Activated CD8-positive, alpha-beta memory T cell treated with anti-CD3 and anti-CD28 coated beads, Interleukin-2, amount 50 U/mL, for 4 hours (primary cell): ENCODE results near the gene AP2M1.
A peak's percentile ranks its signal among the peaks of the same experiment; 100 is the strongest.

Experiments
- DNase-seq: peaks from one replicate; pipeline ENCODE4 v3.0.0-alpha.2; 2020

The AP2M1 gene

GRCh38 chr3:184183679-184184078, 9.0 kb downstream of the AP2M1 start:
- DNase-seq: no peak

GRCh38 chr3:184184546-184185230, 10.0 kb downstream of the AP2M1 start:
- no peak for DNase-seq

GRCh38 chr3:184185461-184186183, 11.0 kb downstream of the AP2M1 start:
- peak; percentile 99 for DNase-seq

DNA sequence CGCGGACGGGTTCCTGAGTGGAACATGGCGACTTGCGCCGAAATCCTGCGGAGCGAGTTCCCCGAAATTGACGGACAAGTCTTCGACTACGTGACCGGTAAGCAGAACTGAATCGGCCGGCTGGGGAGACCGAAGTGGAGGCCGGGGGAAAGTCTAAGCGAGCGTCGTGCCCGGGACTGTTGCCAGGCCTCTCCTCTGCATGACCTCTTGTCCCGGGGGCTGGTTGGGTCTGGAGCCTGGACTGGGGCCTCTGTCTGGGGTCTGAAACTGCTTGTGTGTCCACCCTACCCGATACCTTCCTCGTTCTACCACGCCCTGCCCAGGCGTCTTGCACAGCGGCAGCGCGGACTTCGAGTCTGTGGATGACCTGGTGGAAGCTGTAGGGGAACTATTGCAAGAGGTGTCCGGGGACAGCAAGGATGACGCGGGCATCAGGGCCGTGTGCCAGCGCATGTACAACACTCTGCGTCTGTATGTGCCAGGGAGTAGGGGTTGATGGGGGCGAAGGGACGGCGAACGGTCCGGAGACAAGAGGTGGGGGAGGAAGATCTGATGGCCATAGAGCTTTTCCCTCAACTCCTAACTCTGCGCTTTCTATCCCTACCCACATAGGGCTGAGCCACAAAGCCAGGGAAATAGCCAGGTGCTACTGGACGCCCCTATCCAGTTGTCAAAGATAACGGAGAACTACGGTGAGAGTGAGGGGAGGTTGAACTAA, 11.7 kb downstream of the AP2M1 start, which contains the start of gene ABCF3:
Gene ABCF3, plus strand, starts transcription at position 16 of the 718 bp plus-strand sequence. Its CDS starts 9 bp downstream, at position 25.
- no peak for DNase-seq

DNA sequence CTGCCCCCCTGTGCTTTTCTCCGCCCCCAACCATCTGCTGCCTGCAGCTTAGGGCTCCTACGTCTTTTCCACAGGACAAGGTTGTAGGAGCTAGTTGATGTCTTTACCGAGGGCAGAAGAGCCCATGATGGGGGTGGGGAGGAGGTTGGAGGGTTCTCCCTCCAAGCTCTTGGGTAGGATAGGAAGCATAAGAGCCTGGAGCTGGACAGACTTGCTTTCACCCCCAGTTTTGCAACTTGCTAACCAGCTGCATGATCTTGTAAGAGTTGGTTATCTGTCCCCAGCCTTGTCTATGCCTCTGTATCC, 12.2 kb downstream of the AP2M1 start:
- no peak for DNase-seq

DNA sequence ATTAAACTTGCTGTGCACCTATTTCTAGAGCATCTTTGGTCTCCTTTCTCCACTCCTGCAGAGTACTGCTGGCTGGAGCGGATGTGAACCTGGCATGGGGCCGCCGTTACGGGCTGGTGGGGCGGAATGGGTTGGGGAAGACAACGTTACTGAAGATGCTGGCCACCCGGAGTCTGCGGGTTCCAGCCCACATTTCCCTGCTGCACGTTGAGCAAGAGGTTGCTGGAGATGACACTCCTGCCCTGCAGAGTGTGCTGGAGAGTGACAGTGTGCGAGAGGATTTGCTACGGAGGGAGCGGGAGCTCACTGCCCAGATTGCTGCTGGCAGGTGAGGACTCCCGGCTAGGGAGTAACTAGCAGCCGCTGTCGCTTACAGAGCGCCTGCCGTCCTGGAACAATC, 13.4 kb downstream of the AP2M1 start:
- DNase-seq: no peak

- no peak for DNase-seq
Measured at GRCh38 chr3:184189421-184189820, 14.8 kb downstream of the AP2M1 start.

GRCh38 chr3:184192889-184193288, 18.2 kb downstream of the AP2M1 start:
- DNase-seq: no peak

GRCh38 chr3:184193991-184194539, 19.4 kb downstream of the AP2M1 start:
- DNase-seq: no peak

GRCh38 chr3:184196536-184196935, 21.9 kb downstream of the AP2M1 start:
- no peak for DNase-seq

GRCh38 chr3:184198509-184198908, 23.9 kb downstream of the AP2M1 start:
- DNase-seq: no peak

DNA sequence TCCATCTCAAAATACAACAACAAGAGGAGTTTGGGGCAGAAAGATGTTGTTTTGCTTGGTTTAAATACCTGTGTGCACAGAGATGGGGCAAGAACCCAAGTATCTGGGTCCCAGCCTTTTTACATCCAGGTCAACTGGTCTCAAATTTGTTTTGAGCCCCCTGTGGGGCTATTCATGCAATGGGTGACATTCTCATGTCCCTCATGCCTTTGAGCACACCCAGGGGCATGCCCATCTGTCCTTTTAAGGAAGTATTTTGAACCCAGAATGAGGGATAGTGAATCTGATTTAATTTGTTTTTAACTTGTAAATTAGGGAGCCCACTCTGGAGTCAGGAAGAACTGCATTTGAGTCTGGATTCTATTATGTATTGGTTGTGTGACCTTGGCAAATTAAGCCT, 26.2 kb downstream of the AP2M1 start:
- no peak for DNase-seq

DNA sequence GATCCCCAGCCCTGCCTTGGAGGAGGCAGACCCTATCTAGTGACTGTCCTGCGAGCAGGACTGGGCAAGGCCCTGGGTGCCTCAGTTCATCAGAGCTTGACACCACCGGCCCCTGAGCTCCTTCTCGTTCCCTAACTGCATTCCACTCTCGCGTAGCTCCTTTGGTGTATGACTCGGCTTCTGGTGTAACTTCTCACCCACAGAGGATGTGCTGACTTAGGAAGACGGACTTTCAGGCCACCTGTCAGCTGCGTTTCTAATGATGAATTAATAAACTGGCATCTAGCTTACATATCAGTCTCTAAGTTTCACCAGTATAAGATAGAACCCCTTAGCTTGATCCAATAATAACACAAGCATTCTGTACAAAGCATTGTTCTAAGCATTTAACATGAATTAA, 28.9 kb downstream of the AP2M1 start:
- DNase-seq: no peak

DNA sequence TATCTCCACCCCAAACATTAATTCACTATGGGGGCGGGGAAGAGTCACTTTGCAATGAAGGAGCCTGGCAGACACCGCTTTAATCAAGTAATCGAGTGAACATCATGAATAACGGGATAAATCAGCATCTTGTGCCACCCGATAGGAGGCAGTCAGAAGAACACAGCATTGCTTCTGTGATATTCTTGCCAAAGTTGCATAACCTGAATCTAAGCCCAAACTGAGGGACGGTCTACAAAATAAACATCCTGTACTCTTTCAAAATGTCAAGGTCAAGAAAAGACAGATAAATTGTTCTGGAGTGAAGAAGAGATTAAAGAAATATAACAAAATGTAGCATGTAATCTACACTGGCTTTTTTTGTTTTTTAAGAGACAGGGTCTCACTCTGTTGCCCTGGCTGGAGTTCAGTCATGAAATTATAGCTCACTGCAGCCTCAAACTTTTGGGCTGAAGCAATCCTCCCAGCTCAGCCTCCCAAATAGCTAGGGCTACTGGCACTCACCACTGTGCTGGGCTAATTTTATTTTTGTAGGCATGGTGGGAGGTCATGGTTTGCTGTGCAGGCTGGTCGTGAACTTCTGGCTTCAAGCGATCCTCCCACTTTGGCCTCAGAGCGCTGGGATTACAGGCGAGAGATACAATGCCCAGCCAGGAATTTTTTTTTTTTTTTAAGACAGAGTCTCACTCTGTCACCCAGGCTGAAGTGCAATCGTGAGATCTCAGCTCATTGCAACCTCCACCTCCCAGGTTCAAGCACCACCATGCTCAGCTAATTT, 34.7 kb downstream of the AP2M1 start:
- DNase-seq: no peak

GRCh38 chr3:184211297-184211696, 36.6 kb downstream of the AP2M1 start:
- DNase-seq: no peak

- no peak for DNase-seq
Measured at GRCh38 chr3:184211718-184212117, 37.1 kb downstream of the AP2M1 start.

GRCh38 chr3:184218814-184219213, 44.2 kb downstream of the AP2M1 start:
- no peak for DNase-seq

GRCh38 chr3:184222521-184222920, 47.9 kb downstream of the AP2M1 start:
- no peak for DNase-seq

DNA sequence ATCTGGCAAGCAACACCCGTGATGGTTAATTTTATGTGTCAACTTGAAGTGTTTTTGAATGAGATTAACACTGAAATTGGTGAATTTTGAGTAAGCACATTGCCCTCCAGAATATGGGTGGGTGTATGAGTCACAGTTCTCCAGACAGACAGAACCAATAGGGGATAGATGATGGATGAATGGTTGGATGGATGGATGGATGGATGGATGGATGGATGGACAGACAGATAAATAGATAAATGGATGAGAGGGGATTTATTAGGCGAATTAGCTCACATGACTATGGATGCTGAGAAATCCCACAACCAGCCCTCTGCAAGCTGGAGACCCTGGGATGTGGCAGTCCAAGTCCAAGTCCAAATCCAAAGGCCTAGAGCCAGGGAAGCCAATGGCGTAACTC, 49.3 kb downstream of the AP2M1 start:
- no peak for DNase-seq

DNA sequence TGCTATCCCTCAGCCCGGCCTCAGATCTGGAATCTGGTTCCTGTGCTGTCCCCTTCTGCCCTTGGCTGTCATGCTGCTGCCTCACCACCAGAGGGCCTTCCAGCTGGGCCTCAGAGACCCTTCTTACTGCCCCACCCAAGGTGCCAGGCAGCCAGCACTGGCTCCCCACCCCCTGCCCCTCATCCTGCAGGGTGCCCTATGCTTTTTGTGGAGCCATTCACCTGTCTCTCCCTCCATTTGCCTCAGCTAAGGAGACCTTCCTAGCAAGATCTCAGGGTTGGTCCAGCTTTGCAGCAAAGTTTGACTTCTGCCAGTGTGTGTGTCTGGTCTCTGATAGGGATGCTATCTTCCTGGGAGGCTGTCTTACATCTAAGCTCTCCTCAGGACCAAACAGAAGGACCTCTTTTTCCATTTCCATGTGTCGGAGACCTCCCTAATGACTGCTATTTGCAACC, 52.9 kb downstream of the AP2M1 start:
- DNase-seq: peak; percentile 62

DNA sequence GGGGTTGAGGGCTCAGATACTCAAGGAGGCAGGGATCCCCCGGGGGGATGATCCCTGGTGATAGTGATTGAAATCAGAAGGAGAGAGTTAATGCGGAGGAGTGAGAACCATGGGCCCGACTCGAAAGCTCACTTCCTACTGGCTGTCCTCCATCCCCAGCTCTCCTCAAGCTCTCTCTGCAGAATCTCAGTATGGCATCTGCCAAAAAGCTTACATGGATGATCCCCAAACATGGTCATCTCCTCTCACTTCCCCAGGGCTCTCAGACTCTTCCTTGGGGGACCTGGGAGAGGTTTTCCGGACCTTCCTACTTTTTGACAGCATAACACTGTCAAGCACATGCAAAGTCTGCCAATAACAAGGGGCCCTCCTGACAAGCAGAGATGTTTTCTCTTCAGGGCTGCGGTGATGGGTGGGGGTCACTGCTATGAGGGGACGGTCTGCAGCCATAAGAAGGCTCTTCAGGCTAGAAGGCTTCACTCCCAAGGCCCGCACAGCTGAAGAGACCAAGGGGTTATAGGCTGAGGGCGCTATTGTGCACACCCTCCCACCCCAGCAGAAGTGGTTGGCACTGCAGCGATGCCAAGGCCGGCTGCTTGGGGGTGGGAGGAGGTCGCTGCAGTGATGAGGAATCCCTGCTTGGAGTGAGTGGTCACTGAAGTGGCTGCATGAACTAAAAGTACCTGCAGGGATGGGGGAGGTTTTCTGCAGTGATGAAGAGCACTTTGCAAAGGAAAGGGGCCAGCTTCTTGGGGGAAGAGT, 53.9 kb downstream of the AP2M1 start:
- DNase-seq: no peak
